ENCODE measurements around the gene SCYL1. TPM values are rescaled to one million over a fixed set of nuclear protein-coding genes. Genes with fewer than 3 reads are reported as not detected.

SCYL1 gene
- polyA plus RNA-seq, 1 donor (not counting 4 experiments of a cell fraction or from before 2014, with no cell fraction given): 31.3 TPM

- no peak overlapping the region for H3K4me3 ChIP-seq (ENCODE audit: control insufficient read depth in 2 of 3, extremely low read depth in 1 of 3, insufficient read depth in 2 of 3, low read depth in 1 of 3, low read length in 3 of 3)
- dilution Hi-C loops (cut with MboI; ENCODE audit: extremely low pct_ligation_motif_present, low sequenced_read_pairs): no loop called here
- no peak overlapping the region for H2AFZ ChIP-seq (ENCODE audit: control insufficient read depth, low read length)
- H3K27ac ChIP-seq (ENCODE audit: control insufficient read depth, insufficient read depth, low read length): peak overlapping the region; percentile 34
- H4K20me1 ChIP-seq (ENCODE audit: control insufficient read depth, extremely low read depth, insufficient read depth, low read length): no peaks in the 10 kb centered on the region
- no peaks in the 10 kb centered on the region for H3K79me2 ChIP-seq (ENCODE audit: control insufficient read depth, insufficient read depth, low read length)
- no peaks in the 10 kb centered on the region for H3K27me3 ChIP-seq (ENCODE audit: control insufficient read depth, extremely low read depth, insufficient read depth, low read length)
- DNase-seq (ENCODE audit: low read depth, low spot score) (no peak), FAIRE-seq (no peak)
- no peaks in the 10 kb centered on the region for H3K9me3 ChIP-seq (ENCODE audit: control insufficient read depth, low read depth, low read length)
- H3K36me3 ChIP-seq (ENCODE audit: control insufficient read depth in 2 of 2, extremely low read depth in 1 of 2, insufficient read depth in 2 of 2, low read length in 2 of 2): no peaks in the 10 kb centered on the region
- H3K4me1 ChIP-seq (ENCODE audit: control insufficient read depth, extremely low read depth, insufficient read depth, low read length): peaks cover 51% of the 10 kb centered on the region
- peak overlapping the region; percentile 24 for H3K9ac ChIP-seq (ENCODE audit: control insufficient read depth, extremely low read depth, insufficient read depth, low read length)
- H3K9me1 ChIP-seq (ENCODE audit: control insufficient read depth, extremely low read depth, insufficient read depth, low read length): peaks cover 2% of the 10 kb centered on the region
- H3K4me2 ChIP-seq (ENCODE audit: control insufficient read depth, extremely low read depth, insufficient read depth, low read depth, low read length): peak overlapping the region; percentile 55
- TF ChIP-seq EZH2 (IDR thresholded peaks at IDR 0.05; ENCODE audit: low read length) (no peak), CTCF (optimal IDR thresholded peaks at IDR 0.05 in 1 of 3, IDR thresholded peaks at IDR 0.05 in 1 of 3, conservative IDR thresholded peaks at IDR 0.05 in 1 of 3; ENCODE audit: extremely low read depth in 1 of 3, insufficient read depth in 2 of 3, low read length in 3 of 3) (no peak)
These were observed 34.1 kb downstream of the SCYL1 start for GRCh38 chr11:65558930-65559509.

- peaks cover 51% of the 10 kb centered on the region for H3K4me1 ChIP-seq (ENCODE audit: control insufficient read depth, extremely low read depth, insufficient read depth, low read length)
- dilution Hi-C loops (cut with MboI; ENCODE audit: extremely low pct_ligation_motif_present, low sequenced_read_pairs): no loop called here
- TF ChIP-seq EZH2 (IDR thresholded peaks at IDR 0.05; ENCODE audit: low read length) (no peak), CTCF (optimal IDR thresholded peaks at IDR 0.05 in 1 of 3, IDR thresholded peaks at IDR 0.05 in 1 of 3, conservative IDR thresholded peaks at IDR 0.05 in 1 of 3; ENCODE audit: extremely low read depth in 1 of 3, insufficient read depth in 2 of 3, low read length in 3 of 3) (no peak)
- H4K20me1 ChIP-seq (ENCODE audit: control insufficient read depth, extremely low read depth, insufficient read depth, low read length): no peaks in the 10 kb centered on the region
- no peaks in the 10 kb centered on the region for H3K36me3 ChIP-seq (ENCODE audit: control insufficient read depth in 2 of 2, extremely low read depth in 1 of 2, insufficient read depth in 2 of 2, low read length in 2 of 2)
- H3K27ac ChIP-seq (ENCODE audit: control insufficient read depth, insufficient read depth, low read length): peak overlapping the region; percentile 29
- FAIRE-seq: peak; percentile 36
- H3K9me3 ChIP-seq (ENCODE audit: control insufficient read depth, low read depth, low read length): no peaks in the 10 kb centered on the region
- no peaks in the 10 kb centered on the region for H3K79me2 ChIP-seq (ENCODE audit: control insufficient read depth, insufficient read depth, low read length)
- no peak overlapping the region for H3K9ac ChIP-seq (ENCODE audit: control insufficient read depth, extremely low read depth, insufficient read depth, low read length)
- H3K4me3 ChIP-seq (ENCODE audit: control insufficient read depth in 2 of 3, extremely low read depth in 1 of 3, insufficient read depth in 2 of 3, low read depth in 1 of 3, low read length in 3 of 3): no peak overlapping the region
- H3K4me2 ChIP-seq (ENCODE audit: control insufficient read depth, extremely low read depth, insufficient read depth, low read depth, low read length): peak overlapping the region; percentile 55
- no peak overlapping the region for H2AFZ ChIP-seq (ENCODE audit: control insufficient read depth, low read length)
- H3K9me1 ChIP-seq (ENCODE audit: control insufficient read depth, extremely low read depth, insufficient read depth, low read length): peaks cover 2% of the 10 kb centered on the region
- no peak for DNase-seq (ENCODE audit: low read depth, low spot score)
- H3K27me3 ChIP-seq (ENCODE audit: control insufficient read depth, extremely low read depth, insufficient read depth, low read length): no peaks in the 10 kb centered on the region
These were observed 34.7 kb downstream of the SCYL1 start for GRCh38 chr11:65559535-65559934.
